Esophagus muscularis mucosa (tissue), 4 donors: Measurements from ENCODE around the gene RASD2.

ENCODE experiments used
- CTCF ChIP-seq, 3 experiments: fragments of 200-600 bp in 2 of 3; fragments of 450-650 bp in 1 of 3; sonication (generic) in 2 of 3; IDR thresholded peaks; one replicate each; pipeline ENCODE4 v1.5.1; 2017 to 2019; ENCODE audit warnings: antibody characterized with exemption in 3 of 3, mild to moderate bottlenecking in 2 of 3, moderate library complexity in 1 of 3
- EP300 ChIP-seq: sonication (generic); formaldehyde crosslinking; IDR thresholded peaks from one replicate; pipeline ENCODE4 v1.6.1; 2017; ENCODE audit warnings: antibody characterized with exemption
- POLR2A ChIP-seq: fragments of 450-650 bp; IDR thresholded peaks from one replicate; pipeline ENCODE4 v1.6.1; 2017; ENCODE audit warnings: antibody characterized with exemption, moderate library complexity, mild to moderate bottlenecking, low read depth

- TF ChIP-seq CTCF (IDR thresholded peaks at IDR 0.05) (no peak), EP300 (no peak), POLR2A (no peak)
Observed at GRCh38 chr22:35551549-35552177, 11.0 kb downstream of the RASD2 start.
